HG02938 (cell line): ENCODE results near the gene HMGCS1.
"Not testable (repeated sequence)": the region's sequence is repeated elsewhere in the genome, so short reads cannot be mapped to it uniquely, and the experiment has no call there.

Source experiments
- ATAC-seq: cut with Tn5 transposase; IDR thresholded peaks from one replicate; pipeline ENCODE4 v1.9.1; 2021; ENCODE audit warnings: mild to moderate bottlenecking, moderate library complexity; ENCODE audit not compliant: unreplicated experiment

The HMGCS1 gene

DNA sequence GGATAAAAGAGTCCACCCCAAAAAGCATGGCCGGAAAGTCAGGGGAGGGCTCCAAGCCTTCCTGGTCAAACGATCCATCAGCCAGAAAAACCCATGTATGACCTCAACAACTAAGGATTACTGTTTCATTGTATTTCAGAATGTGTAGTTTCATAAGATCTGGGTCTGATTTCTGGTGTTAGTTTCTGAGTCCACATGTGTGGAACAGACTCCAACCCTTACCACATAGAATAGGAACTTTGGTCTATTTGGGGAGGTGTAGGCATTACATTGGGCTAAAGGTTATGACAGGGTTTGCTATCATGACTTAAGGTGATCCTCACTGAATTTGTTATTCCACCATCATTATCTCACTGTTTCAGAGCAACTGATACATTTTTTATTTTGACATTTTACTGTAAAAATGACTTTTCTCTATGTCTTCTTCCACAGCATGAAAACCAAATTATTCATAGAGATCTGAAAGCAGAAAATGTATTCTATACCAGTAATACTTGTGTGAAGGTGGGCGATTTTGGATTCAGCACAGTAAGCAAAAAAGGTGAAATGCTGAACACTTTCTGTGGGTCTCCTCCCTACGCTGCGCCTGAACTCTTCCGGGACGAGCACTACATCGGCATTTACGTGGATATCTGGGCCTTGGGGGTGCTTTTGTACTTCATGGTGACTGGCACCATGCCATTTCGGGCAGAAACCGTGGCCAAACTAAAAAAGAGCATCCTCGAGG lies 33.5 kb downstream of the HMGCS1 start:
- no peak for ATAC-seq

DNA sequence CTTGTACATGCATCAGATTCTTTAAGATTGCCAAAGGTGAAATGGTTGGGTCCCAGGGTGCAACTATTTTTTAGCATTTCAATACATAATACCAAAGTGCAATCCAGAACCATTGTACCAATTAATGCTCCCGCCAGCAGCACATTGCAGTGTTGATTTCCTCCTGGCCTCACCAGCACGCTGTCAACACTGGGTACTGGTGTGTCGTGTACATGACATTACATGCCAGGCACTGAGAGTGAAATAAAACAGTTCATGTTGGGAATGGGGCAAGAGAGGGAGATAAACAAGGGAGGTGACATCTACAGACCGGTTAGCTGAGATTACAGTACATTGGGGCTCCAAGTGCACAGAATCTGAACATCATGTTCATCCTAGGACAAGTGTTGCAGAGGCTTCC lies 37.8 kb downstream of the HMGCS1 start:
- ATAC-seq = no peak

DNA sequence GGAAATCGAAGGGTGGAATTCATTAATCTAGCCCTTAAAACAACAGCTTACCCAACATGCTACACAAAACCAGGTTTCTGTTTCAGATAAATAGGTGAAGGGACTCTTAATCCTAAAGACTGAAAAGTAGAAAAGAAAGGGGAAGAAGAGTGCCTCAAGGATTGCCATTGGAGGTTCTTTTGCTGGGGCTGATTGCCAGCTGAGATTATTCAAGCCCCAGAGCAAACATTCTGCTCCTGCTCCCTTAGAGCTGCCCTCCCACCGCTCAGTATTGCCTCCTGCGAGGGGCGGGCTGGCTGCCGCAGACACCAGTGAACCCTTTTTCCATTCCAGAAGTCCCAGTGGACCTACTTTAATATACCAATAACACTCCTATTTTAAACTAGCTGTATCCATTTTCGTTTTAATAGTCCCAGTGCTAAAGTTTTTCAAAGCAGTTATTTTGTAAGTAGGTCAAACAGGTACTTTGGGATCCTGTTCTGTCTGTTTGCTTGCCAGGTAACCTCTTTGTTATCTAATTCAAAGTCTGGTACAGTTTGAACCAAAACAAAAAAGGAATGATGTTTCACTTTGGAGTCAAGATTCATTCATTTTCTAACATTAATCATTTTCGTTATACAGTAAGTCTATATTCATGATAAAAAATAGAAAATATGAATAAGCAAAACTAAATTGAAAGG lies 38.6 kb downstream of the HMGCS1 start:
- no peak for ATAC-seq

- no peak for ATAC-seq
Measured at GRCh38 chr5:43273552-43273951, 39.7 kb downstream of the HMGCS1 start.

DNA sequence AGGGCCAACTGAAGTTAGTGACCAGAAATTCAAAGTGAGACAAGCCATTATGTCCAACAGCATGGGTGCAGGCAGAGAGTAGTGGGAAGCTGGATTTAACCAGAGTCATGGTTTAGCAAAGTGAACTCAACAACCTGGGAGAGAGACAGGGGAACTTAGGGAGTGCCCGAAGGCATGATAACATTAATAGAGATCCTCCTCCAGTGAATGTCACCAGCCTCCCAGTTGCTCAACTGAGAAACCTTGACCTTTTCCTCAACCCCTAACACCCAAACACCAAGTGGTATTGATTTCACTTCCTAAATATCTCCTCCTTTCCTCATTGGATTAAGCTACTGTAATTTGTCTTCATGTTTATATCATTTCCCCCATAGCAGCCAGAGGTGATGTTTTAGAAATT lies 42.6 kb downstream of the HMGCS1 start:
- ATAC-seq = no peak

- ATAC-seq = peak; percentile 88
Measured at GRCh38 chr5:43268188-43268820, 44.9 kb downstream of the HMGCS1 start.

GRCh38 chr5:43262269-43262668 lies 50.9 kb downstream of the HMGCS1 start:
- ATAC-seq = not testable (repeated sequence)

GRCh38 chr5:43258116-43258515 lies 55.1 kb downstream of the HMGCS1 start:
- ATAC-seq = no peak

- peak; percentile 61 for ATAC-seq
Measured at GRCh38 chr5:43256261-43256966, 56.8 kb downstream of the HMGCS1 start.

DNA sequence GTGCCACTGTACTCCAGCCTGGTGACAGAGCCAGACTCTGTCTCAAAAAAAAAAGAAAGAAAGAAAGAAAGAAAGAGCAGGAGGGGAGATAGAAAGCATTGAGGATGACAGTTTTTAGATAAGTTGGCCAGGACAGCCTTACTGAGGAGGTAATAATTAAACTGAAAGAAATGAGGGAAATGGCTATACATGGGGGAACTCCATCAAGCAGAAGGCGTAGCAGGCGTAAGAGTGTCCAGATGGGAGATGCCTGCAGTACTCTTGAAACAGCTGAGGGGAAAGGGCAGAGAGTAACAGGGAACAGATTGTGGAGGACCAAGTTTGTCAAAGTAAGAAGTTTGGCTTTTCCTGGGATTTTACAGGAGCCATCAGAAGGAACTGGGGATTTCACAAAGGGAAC lies 57.5 kb downstream of the HMGCS1 start:
- ATAC-seq = peak; percentile 44

DNA sequence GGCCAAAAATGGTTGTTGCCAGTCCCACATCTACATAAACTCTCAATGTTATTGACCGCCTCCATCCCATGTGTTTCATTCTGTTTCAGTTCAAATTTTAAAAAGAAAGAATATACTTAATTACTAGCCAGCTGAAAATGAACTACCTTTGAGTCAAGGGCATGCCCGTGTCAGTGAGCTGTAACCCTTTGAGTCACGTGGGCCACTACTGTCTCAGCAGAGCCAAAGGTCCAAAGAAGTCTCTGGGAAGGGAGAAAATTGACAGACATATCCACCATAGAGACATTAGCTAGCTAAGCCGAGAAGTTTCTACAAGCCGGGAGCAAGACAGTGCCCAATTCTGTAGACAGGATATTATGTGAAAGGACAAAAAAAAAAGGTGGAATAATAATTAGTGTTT lies 61.5 kb downstream of the HMGCS1 start:
- ATAC-seq = no peak

DNA sequence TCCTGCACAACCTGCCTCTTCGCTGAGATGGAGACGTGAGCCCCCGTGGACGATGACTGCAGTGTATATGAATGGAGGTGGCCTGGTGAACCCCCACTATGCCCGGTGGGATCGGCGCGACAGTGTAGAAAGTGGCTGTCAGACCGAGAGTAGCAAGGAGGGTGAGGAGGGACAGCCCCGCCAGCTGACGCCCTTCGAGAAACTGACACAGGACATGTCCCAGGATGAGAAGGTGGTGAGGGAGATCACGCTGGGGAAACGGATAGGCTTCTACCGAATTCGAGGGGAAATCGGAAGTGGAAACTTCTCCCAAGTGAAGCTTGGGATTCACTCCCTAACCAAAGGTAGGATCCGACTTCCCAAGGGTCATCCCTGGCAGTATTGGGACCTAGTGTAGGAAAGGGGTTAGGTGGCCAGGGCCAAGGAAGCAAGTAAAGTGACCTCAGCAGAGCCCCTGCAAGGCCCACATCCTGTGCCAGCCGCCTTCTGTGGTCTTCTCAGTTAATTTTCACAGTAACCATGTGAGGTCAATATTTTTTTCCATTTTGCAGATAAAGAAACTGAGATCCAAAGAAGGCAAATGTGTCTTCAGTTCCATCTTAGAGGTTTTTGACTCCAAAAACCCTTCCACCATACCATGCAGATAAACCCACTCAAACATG lies 67.4 kb downstream of the HMGCS1 start:
- ATAC-seq = peak; percentile 37

GRCh38 chr5:43244823-43245565 lies 68.2 kb downstream of the HMGCS1 start:
- peak; percentile 82 for ATAC-seq

DNA sequence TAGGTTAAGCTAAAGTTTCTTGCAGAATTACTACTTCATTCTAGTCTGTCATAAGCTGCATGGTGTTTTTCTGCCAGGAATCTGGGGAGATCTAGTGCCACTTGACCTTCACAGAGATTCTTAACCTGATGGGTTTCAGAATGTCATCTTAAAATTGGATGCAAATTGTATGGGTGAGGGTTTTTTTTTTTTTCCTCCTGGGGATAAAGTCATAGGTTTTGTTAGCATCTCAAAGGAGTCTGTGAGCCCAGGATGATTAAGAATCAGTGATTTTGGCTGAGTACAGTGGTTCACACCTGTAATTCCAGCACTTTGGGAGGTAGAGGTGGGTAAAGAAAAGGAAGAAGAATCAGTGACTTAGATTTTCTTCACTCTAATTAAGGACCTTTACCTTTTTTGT lies 69.9 kb downstream of the HMGCS1 start:
- ATAC-seq = no peak

DNA sequence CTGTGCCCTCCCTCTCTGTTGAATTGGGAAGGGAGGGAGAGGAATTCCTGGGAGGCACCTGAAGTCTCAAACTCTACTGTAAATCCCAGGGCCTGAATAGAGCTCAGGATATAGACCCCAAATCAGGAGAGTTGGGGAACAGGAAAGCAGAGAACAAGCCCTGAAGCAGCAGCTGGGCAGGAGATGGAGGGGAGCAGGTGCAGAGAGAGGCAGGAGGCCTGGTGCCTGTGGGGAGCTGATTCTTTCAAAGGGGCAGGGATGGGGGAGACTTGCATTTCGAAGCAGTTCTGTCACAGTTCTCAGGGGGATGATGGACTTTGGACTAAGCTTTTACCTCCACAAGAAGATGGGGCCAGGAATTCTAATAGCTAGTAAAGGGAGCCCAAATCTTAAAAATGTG lies 71.0 kb downstream of the HMGCS1 start:
- no peak for ATAC-seq
